ENCODE results near the gene GEMIN5. TPM values are rescaled to one million over a fixed set of nuclear protein-coding genes. Genes with fewer than 3 reads are reported as not detected.

GEMIN5 gene
- total and polyA plus RNA-seq, 2 of the 13 experiments (the other 11 are each of a cell fraction or from before 2014, with no cell fraction given) = 6.6 to 28.6 TPM

- TF ChIP-seq BATF2 (CRISPR knock-in tag; IDR thresholded peaks at IDR 0.05) (no peak), TEAD2 (CRISPR knock-in tag; IDR thresholded peaks at IDR 0.05) (no peak), ZNF230 (CRISPR knock-in tag; IDR thresholded peaks at IDR 0.05) (peak; percentile 87; the same call in 1 of the 2 replicates), KLF11 (CRISPR knock-in tag; IDR thresholded peaks at IDR 0.05) (peak; percentile 71; the same call in 1 of the 2 replicates), CC2D1A (CRISPR knock-in tag; IDR thresholded peaks at IDR 0.05) (no peak), ZNF362 (CRISPR knock-in tag; IDR thresholded peaks at IDR 0.05; ENCODE audit: borderline replicate concordance) (peak; percentile 40; the same call in 1 of the 2 replicates), MZF1 (CRISPR knock-in tag; IDR thresholded peaks at IDR 0.05; ENCODE audit: borderline replicate concordance) (no peak), ZNF143 (CRISPR knock-in tag; IDR thresholded peaks at IDR 0.05) (peak; percentile 66), ZNF451 (CRISPR knock-in tag; IDR thresholded peaks at IDR 0.05) (peak; percentile 83; the same call in 1 of the 2 replicates), PAX8 (CRISPR knock-in tag; IDR thresholded peaks at IDR 0.05; ENCODE audit: borderline replicate concordance) (0 out of 2 replicates have a peak, but pooled peaks have one; percentile 48), KDM6A (CRISPR knock-in tag; IDR thresholded peaks at IDR 0.05; ENCODE audit: low read depth) (no peak), EED (CRISPR knock-in tag; IDR thresholded peaks at IDR 0.05) (peak; percentile 82; the same call in 1 of the 2 replicates), HNF1B (CRISPR knock-in tag; IDR thresholded peaks at IDR 0.05) (peak; percentile 77), ADNP (CRISPR knock-in tag; IDR thresholded peaks at IDR 0.05) (no peak), ZNF18 (CRISPR knock-in tag; IDR thresholded peaks at IDR 0.05; ENCODE audit: insufficient replicate concordance) (peak; percentile 38), ZNF512 (CRISPR knock-in tag; IDR thresholded peaks at IDR 0.05) (peak; percentile 77; the same call in 1 of the 2 replicates), SALL1 (CRISPR knock-in tag; IDR thresholded peaks at IDR 0.05) (peak; percentile 85), SMARCC2 (IDR thresholded peaks at IDR 0.05) (no peak), NPAS2 (CRISPR knock-in tag; IDR thresholded peaks at IDR 0.05; ENCODE audit: borderline replicate concordance) (no peak), MED8 (CRISPR knock-in tag; IDR thresholded peaks at IDR 0.05; ENCODE audit: insufficient replicate concordance) (peak; percentile 34), MYPOP (CRISPR knock-in tag; IDR thresholded peaks at IDR 0.05) (peak; percentile 93)
Measured at GRCh38 chr5:154937718-154938466, at the start of gene GEMIN5 (continued).

All from HepG2 (cell line).